Sigmoid colon (tissue), 7 donors: ENCODE measurements around the gene PARP2. TPM values are rescaled to one million over a fixed set of nuclear protein-coding genes. Genes with fewer than 3 reads are reported as not detected.
"Not testable (repeated sequence)": the region's sequence is repeated elsewhere in the genome, so short reads cannot be mapped to it uniquely, and the experiment has no call there.

ENCODE experiments used
- DNase-seq: peaks from one replicate; pipeline ENCODE4 v3.0.0-alpha.2; 2019
- H3K27ac ChIP-seq, 4 donors: fragments of 200-600 bp; sonication (generic); one replicate each; pipeline ENCODE4 v1.5.1; 2016 to 2019; ENCODE audit warnings: mild to moderate bottlenecking in 1 of 4
- H3K27me3 ChIP-seq, 3 donors: fragments of 200-600 bp; sonication (generic); one replicate each; pipeline ENCODE4 v1.5.1; 2019; ENCODE audit warnings: mild to moderate bottlenecking in 1 of 3
- H3K36me3 ChIP-seq, 4 donors: fragments of 200-600 bp; sonication (generic); one replicate each; pipeline ENCODE4 v1.5.1; 2016 to 2019
- H3K4me1 ChIP-seq, 4 donors: fragments of 200-600 bp; sonication (generic); one replicate each; pipeline ENCODE4 v1.5.1; 2017 to 2019
- H3K4me3 ChIP-seq, 4 donors: fragments of 200-600 bp; sonication (generic); one replicate each; pipeline ENCODE4 v1.5.1; 2017 to 2019; ENCODE audit warnings: mild to moderate bottlenecking in 2 of 4, moderate library complexity in 1 of 4
- H3K9me3 ChIP-seq, 4 donors: fragments of 200-600 bp in 3 of 4; sonication (generic) in 3 of 4; one replicate each; pipeline versions ENCODE4 v1.5.1 to v1.6.1; 2013 to 2019
- CTCF ChIP-seq, 4 experiments: fragments of 450-650 bp in 3 of 4; fragments of 200-600 bp in 1 of 4; IDR thresholded peaks; one replicate each; pipeline ENCODE4 v1.5.1; 2016 to 2019; ENCODE audit warnings: antibody characterized with exemption in 4 of 4, mild to moderate bottlenecking in 3 of 4, moderate library complexity in 2 of 4
- EP300 ChIP-seq, 4 donors: sonication (generic); formaldehyde crosslinking; IDR thresholded peaks; one replicate each; pipeline ENCODE4 v1.6.1; 2017; ENCODE audit warnings: antibody characterized with exemption in 4 of 4
- POLR2A ChIP-seq, 2 donors: fragments of 450-650 bp; IDR thresholded peaks; one replicate each; pipeline ENCODE4 v1.6.1; 2016; ENCODE audit warnings: antibody characterized with exemption in 2 of 2, mild to moderate bottlenecking in 2 of 2, moderate library complexity in 2 of 2
- POLR2AphosphoS5 ChIP-seq, 4 donors: sonication (generic); formaldehyde crosslinking; IDR thresholded peaks; one replicate each; pipeline ENCODE4 v1.6.1; 2017; ENCODE audit warnings: antibody characterized with exemption in 4 of 4
- WGBS, 2 donors: extraction: QIAGEN DNeasy Blood & Tissue Kit; methylation state at CpG; one replicate each; pipeline ENCODE4 v1.1.7; 2013; 5-methylcytosine and 5-hydroxymethylcytosine counted together
- intact Hi-C: fragments of 100-400 bp; cut with DNase I; formaldehyde crosslinking; loops from one replicate; pipeline ENCODE4 v1.15.1; 2023
- polyA plus RNA-seq, 3 donors: library from polyadenylated mRNA; stranded (reverse); fragments of 200-250 nt; gene quantifications; one replicate each; pipeline ENCODE4 v1.2.3, GENCODE V29; 2013
- total RNA-seq, 4 donors: library from RNA; depleted of rRNA; stranded (reverse); fragments of >200 nt; gene quantifications; one replicate each; pipeline ENCODE4 v1.1.0, GENCODE V29; 2016
- donor health status: healthy with polysubstance abuse.
- donor health status: Bipolar disorder and iron deficiency.
- donor health status: healthy.

PARP2 gene
- total and polyA plus RNA-seq, 7 donors = 6.0 to 14.3 (median 10.2) TPM

- Histone ChIP-seq H3K36me3 (peaks cover 19 to 95% (median 34%) of the 10 kb centered on the region in 4 donors), H3K4me3 (no peak overlapping the region), H3K9me3 (no peaks in the 10 kb centered on the region), H3K27ac (no peak overlapping the region), H3K4me1 (no peaks in the 10 kb centered on the region), H3K27me3 (no peaks in the 10 kb centered on the region)
- WGBS, 2 donors = 88 to 95% methylated on average over 2 of the region's 2 CpGs
- TF ChIP-seq CTCF (IDR thresholded peaks at IDR 0.05) (no peak), POLR2A (IDR thresholded peaks at IDR 0.05) (no peak), POLR2AphosphoS5 (IDR thresholded peaks at IDR 0.05) (no peak), EP300 (IDR thresholded peaks at IDR 0.05) (no peak)
- no peak for DNase-seq
- intact Hi-C loops = no loop called here
Observed at GRCh38 chr14:20350282-20350681, 6.8 kb downstream of the PARP2 start.

- Histone ChIP-seq H3K9me3 (no peaks in the 10 kb centered on the region), H3K27me3 (no peaks in the 10 kb centered on the region), H3K36me3 (peaks cover 21 to 95% (median 37%) of the 10 kb centered on the region in 4 donors), H3K27ac (no peak overlapping the region), H3K4me3 (no peak overlapping the region), H3K4me1 (no peaks in the 10 kb centered on the region)
- no peak for DNase-seq
- no peak for TF ChIP-seq POLR2AphosphoS5 (IDR thresholded peaks at IDR 0.05)
- TF ChIP-seq CTCF (IDR thresholded peaks at IDR 0.05) = no peak
- no peak for TF ChIP-seq EP300 (IDR thresholded peaks at IDR 0.05)
- no peak for TF ChIP-seq POLR2A (IDR thresholded peaks at IDR 0.05)
- intact Hi-C loops = no loop called here
Observed at GRCh38 chr14:20350860-20351259, 7.4 kb downstream of the PARP2 start.

GRCh38 chr14:20356422-20356821 is 13.0 kb downstream of the PARP2 start:
- DNase-seq = no peak
- H3K4me1 ChIP-seq = no peaks in the 10 kb centered on the region
- H3K36me3 ChIP-seq = peaks cover 22 to 77% (median 39%) of the 10 kb centered on the region in 4 donors
- H3K27me3 ChIP-seq = no peaks in the 10 kb centered on the region
- no peak for TF ChIP-seq POLR2A (IDR thresholded peaks at IDR 0.05)
- TF ChIP-seq EP300 (IDR thresholded peaks at IDR 0.05) = no peak
- TF ChIP-seq CTCF (IDR thresholded peaks at IDR 0.05) = no peak
- no peak for TF ChIP-seq POLR2AphosphoS5 (IDR thresholded peaks at IDR 0.05)
- no peaks in the 10 kb centered on the region for H3K9me3 ChIP-seq
- no peak overlapping the region for H3K4me3 ChIP-seq
- WGBS, 2 donors = 92 to 97% methylated on average over 3 of the region's 3 CpGs
- H3K27ac ChIP-seq = no peak overlapping the region
- intact Hi-C loops = no loop called here

- H3K4me3 ChIP-seq, H3K27ac ChIP-seq, DNase-seq, intact Hi-C loops, H3K27me3 ChIP-seq, H3K9me3 ChIP-seq, H3K4me1 ChIP-seq: not testable (repeated sequence)
- WGBS, 2 donors = 55 to 60% methylated on average over 3 of the region's 3 CpGs
- H3K36me3 ChIP-seq = peaks cover 22 to 76% (median 32%) of the 10 kb centered on the region in 4 donors
Observed at GRCh38 chr14:20358474-20358873, 15.0 kb downstream of the PARP2 start.

- no peak overlapping the region for H3K4me3 ChIP-seq
- no peak for TF ChIP-seq POLR2AphosphoS5 (IDR thresholded peaks at IDR 0.05)
- TF ChIP-seq POLR2A (IDR thresholded peaks at IDR 0.05) = no peak
- intact Hi-C loops = no loop called here
- H3K27ac ChIP-seq = no peak overlapping the region
- H3K9me3 ChIP-seq = no peaks in the 10 kb centered on the region
- peaks cover 28 to 88% (median 43%) of the 10 kb centered on the region in 4 donors for H3K36me3 ChIP-seq
- DNase-seq = no peak
- H3K27me3 ChIP-seq = no peaks in the 10 kb centered on the region
- H3K4me1 ChIP-seq = no peaks in the 10 kb centered on the region
Observed at GRCh38 chr14:20365928-20366327, 22.5 kb downstream of the PARP2 start.

- no peaks in the 10 kb centered on the region for H3K27me3 ChIP-seq
- H3K36me3 ChIP-seq = peaks cover 87 to 100% (median 91%) of the 10 kb centered on the region in 4 donors
- H3K9me3 ChIP-seq = no peaks in the 10 kb centered on the region
- H3K27ac ChIP-seq = no peak overlapping the region
- H3K4me1 ChIP-seq = no peaks in the 10 kb centered on the region
- no peak overlapping the region for H3K4me3 ChIP-seq
- intact Hi-C loops = no loop called here
- no peak for TF ChIP-seq EP300 (IDR thresholded peaks at IDR 0.05)
- TF ChIP-seq POLR2A (IDR thresholded peaks at IDR 0.05) = no peak
- TF ChIP-seq CTCF (IDR thresholded peaks at IDR 0.05) = no peak
- no peak for TF ChIP-seq POLR2AphosphoS5 (IDR thresholded peaks at IDR 0.05)
- 83 to 95% methylated on average over 5 of the region's 5 CpGs for WGBS, 2 donors
- no peak for DNase-seq
Observed at GRCh38 chr14:20372796-20373195, 29.4 kb downstream of the PARP2 start.
